ENCODE data around the gene TAOK2.

DNA sequence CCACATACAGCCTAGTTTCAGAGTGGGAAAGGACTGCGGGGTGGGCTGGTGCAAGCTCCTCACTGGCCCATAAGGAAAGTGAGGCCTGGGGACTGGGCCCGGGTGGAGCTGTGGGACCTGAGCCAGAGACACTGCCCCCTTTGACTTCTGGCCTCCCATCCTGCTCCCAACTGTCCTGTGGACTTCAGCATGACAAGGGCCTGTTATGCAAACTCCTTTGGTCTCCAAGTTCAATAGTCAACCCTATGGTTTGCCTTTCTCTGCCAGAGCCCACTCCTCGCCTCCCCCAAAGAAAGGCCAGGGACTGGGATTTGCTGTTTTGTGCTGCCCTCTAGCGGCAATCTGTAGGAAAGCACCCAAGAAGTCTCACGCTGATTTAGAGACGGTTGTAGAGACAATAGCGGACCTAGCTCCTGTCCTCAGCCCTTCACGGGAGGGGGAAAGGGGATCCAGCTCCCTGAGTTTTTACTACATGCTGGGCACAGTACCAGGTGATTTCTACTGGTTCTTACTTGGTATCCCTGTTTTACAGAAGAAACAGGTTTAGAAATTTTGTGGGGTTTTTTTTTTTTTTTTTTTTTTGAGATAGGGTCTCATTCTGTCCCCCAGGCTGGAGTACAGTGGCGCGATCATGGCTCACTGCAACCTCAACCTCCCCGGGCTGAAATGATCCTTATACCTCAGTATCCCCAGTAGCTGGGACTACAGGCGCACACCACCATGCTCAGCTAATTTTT lies 58.6 kb downstream of the TAOK2 start:
- TF ChIP-seq POLR2A (IDR thresholded peaks at IDR 0.05; ENCODE audit: low read depth, low read length) (no peak), POLR2AphosphoS5 (IDR thresholded peaks at IDR 0.05; ENCODE audit: low read depth, low read length) (no peak)

Data from GM12892 (cell line).